Cardiac septum (tissue), 1 donor: Measurements from ENCODE around the gene EPS8L2. TPM values are rescaled to one million over a fixed set of nuclear protein-coding genes. Genes with fewer than 3 reads are reported as not detected.

Source experiments
- DNase-seq: peaks from one replicate; pipeline ENCODE4 v3.0.0-alpha.2; 2020; ENCODE audit warnings: low spot score
- intact Hi-C: fragments of 100-400 bp; cut with DNase I; formaldehyde crosslinking; loops from one replicate; pipeline ENCODE4 v1.14.0; 2022
- total RNA-seq: library from RNA; stranded (reverse); fragmentation: NEBNext Ultra II Directional; extraction: Animal tissue kit (Norgen Biotek cat#: 25700); gene quantifications from one replicate; pipeline ENCODE4 v1.2.1, GENCODE V29; 2021
- donor health status: DM: no; HTN: no; CAD: no.

Gene EPS8L2
- total RNA-seq, 1 donor from 2014 or later = 2.3 TPM

- intact Hi-C loops = no loop called here
- DNase-seq = no peak
These were observed 64.0 kb downstream of the EPS8L2 start for GRCh38 chr11:769887-770641.

DNA sequence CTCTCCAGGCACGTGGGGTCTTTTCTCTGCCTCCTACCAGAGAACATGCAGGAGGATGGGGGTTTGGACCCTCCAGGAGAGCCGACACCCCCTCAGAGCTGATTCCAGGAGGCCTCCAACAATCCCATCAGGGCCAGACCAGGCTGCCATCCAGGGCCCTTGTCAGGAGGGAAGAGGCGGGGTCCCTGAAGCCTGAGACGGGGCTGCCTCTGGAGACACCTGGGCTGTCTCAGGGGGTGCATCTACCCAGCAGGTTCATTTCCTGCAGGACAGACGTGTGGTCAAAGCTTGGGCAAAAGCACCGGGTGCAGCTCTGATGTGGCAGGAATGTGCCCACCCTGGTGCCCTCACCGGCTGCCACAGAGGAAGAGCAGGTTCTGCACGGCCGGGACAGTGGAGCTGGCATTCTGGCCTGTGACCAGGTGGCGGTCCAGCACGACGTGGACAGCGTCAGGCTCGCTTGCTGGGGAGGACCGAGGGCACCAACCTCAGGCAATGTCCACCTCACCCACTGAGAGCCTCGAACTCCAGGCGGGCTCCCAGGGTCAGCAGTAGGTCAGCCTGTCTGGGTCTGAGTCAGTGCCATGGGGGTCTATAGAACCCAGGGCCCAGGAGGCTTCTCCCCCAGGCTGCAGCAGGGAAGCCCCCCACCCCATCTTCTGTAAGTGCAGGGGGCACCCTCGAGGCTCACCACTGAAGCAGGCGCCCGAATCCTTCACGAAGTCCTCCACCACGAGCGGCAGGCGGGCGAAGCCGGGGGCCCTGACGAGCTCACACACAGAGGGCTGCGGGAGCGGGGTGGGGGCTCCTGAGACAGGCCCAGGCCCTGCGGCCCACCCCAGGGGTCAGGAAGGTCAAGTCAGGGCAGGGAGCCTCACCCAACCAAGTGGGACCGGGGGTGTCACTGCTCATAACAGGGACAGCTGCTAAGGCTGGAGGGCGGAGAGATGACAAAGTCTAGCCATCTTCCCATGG is 64.9 kb downstream of the EPS8L2 start:
- intact Hi-C loops = no loop called here
- no peak for DNase-seq

DNA sequence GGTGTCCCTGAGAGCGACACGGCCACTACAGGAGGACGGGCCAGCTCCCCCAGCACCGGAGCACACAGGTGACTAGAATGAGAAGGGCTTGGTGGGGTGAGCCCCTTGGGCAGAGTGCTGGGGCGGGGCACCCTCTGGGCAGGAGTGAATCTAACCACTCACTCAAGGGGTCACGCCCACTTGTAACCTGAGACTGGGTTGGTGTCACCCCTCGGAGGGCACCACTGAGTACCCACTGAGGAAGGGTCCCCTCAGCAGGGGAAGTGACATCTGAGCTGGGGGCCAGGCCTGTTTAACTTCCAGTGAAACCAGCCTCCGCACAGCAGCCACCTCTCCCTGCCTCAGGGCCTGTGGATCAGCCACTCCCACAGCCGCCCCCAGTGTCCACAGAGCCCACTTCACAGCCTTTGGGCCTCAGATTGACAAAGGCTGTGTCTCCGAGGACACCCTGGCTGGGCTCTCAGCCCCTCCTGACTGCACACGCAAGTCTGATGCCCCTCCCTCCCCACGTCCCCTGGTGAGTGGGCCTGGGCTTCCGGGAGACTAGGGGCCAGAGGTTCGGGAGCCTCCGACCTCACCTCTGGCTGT is 65.7 kb downstream of the EPS8L2 start:
- intact Hi-C loops = no loop called here
- no peak for DNase-seq

- intact Hi-C loops = no loop called here
- no peak for DNase-seq
These were observed 66.7 kb downstream of the EPS8L2 start for GRCh38 chr11:772429-773390.

- no peak for DNase-seq
- intact Hi-C loops = no loop called here
These were observed 67.4 kb downstream of the EPS8L2 start for GRCh38 chr11:773425-773824.

GRCh38 chr11:773830-774229 is 67.8 kb downstream of the EPS8L2 start:
- intact Hi-C loops = no loop called here
- no peak for DNase-seq

GRCh38 chr11:774873-775592 is 69.0 kb downstream of the EPS8L2 start:
- no peak for DNase-seq
- intact Hi-C loops = no loop called here

DNA sequence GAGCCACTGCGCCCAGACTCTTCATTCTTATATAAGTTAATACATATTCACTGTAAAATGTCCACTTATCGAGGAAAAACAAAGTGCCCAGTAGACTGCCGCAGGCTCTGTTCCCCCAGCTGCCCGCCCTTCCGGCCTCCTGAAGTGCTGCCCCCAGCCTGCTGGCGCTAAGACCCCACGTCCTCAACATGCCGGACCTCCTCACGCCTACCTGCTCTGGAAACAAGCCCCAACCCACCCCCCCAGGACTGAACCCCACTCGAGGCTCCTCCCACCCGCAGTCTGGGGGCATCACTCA is 70.2 kb downstream of the EPS8L2 start:
- no peak for DNase-seq
- intact Hi-C loops = no loop called here

DNA sequence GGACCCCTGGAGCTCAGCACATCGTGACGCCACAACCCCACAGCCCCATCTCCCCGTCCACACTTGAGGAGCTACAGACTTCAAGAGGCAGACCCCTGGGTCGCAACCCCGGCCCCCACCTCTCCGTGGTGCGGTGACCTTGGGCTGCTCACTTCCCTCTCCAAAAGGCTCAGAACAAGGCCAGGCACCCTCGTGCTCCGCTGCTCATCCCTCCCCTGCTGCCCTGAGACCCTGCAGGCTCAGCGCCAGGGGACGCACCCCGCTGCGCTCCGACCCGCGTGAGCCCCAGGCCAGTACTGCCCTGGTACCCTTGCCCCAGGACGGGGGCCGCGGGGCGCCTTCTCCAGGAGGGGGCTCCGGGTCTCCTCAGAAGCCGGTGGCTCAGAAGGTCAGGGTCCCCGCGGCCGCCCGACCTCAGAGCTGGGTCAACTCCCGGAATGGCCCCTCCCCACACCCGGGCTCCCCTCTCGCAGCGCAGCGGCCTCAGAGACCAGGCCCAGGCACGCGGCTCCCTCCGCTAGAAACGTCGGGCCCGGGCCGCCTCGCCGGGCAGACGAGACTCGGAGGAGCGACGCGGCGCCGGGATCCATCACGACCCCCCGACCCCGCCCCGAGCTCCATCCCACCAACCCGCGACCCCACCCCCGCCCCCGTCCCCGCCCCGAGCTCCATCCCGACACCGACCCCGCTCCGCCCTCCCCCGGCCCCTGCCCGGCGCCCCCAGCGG is 70.7 kb downstream of the EPS8L2 start:
- intact Hi-C loops = no loop called here
- no peak for DNase-seq

Other genes with a start within 250 kb of the EPS8L2 start
- 158 TPM for gene RNH1, start 199.0 kb upstream of the EPS8L2 start, total RNA-seq
- 75.9 TPM for gene HRAS, start 170.7 kb upstream of the EPS8L2 start, total RNA-seq
- gene LRRC56, start 168.7 kb upstream of the EPS8L2 start, total RNA-seq = 0.38 TPM
- 0.40 TPM for gene LMNTD2, start 145.5 kb upstream of the EPS8L2 start, total RNA-seq
- 2.6 TPM for gene RASSF7, start 145.3 kb upstream of the EPS8L2 start, total RNA-seq
- gene PHRF1, start 129.8 kb upstream of the EPS8L2 start, total RNA-seq = 20.9 TPM
- 9.7 TPM for gene IRF7, start 90.3 kb upstream of the EPS8L2 start, total RNA-seq
- not detected for gene CDHR5, start 81.3 kb upstream of the EPS8L2 start, total RNA-seq
- not detected for gene SCT, start 79.0 kb upstream of the EPS8L2 start, total RNA-seq
- 0.81 TPM for gene DRD4, start 69.0 kb upstream of the EPS8L2 start, total RNA-seq
- 21.3 TPM for gene DEAF1, start 11.0 kb upstream of the EPS8L2 start, total RNA-seq
- gene TMEM80, start 10.4 kb upstream of the EPS8L2 start, total RNA-seq = 15.5 TPM
- gene TALDO1, start 41.2 kb downstream of the EPS8L2 start, total RNA-seq = 92.4 TPM
- gene GATD1, start 71.3 kb downstream of the EPS8L2 start, total RNA-seq = 38.7 TPM
- gene CEND1, start 83.9 kb downstream of the EPS8L2 start, total RNA-seq = 0.65 TPM
- 4.7 TPM for gene SLC25A22, start 92.0 kb downstream of the EPS8L2 start, total RNA-seq
- 12.1 TPM for gene PIDD1, start 99.0 kb downstream of the EPS8L2 start, total RNA-seq
- 781 TPM for gene RPLP2, start 103.7 kb downstream of the EPS8L2 start, total RNA-seq
- 209 TPM for gene PNPLA2, start 112.7 kb downstream of the EPS8L2 start, total RNA-seq
- gene CRACR2B, start 121.7 kb downstream of the EPS8L2 start, total RNA-seq = 12.2 TPM
- 625 TPM for gene CD151, start 126.7 kb downstream of the EPS8L2 start, total RNA-seq
- gene POLR2L, start 136.3 kb downstream of the EPS8L2 start, total RNA-seq = 202 TPM
- 27.9 TPM for gene TSPAN4, start 136.6 kb downstream of the EPS8L2 start, total RNA-seq
- gene CHID1, start 204.6 kb downstream of the EPS8L2 start, total RNA-seq = 63.7 TPM
- 40.3 TPM for gene AP2A2, start 219.6 kb downstream of the EPS8L2 start, total RNA-seq